ENCODE data around the gene WDR7. TPM values are rescaled to one million over a fixed set of nuclear protein-coding genes. Genes with fewer than 3 reads are reported as not detected.

Gene WDR7
- total and polyA plus RNA-seq, 2 experiments from 2014 or later, result 7.0 to 14.8 TPM

- no peak for TF ChIP-seq ETS1 (IDR thresholded peaks at IDR 0.05)
- no peak for TF ChIP-seq NANOG (IDR thresholded peaks at IDR 0.05; ENCODE audit: borderline replicate concordance)
- peak; percentile 45 for TF ChIP-seq REST (IDR thresholded peaks at IDR 0.05; ENCODE audit: unreplicated experiment)
- TF ChIP-seq ZNF114 (CRISPR knock-in tag; IDR thresholded peaks at IDR 0.05), result no peak
- no peak for TF ChIP-seq EZH2 (IDR thresholded peaks at IDR 0.05; ENCODE audit: low read depth, unreplicated experiment)
- Histone ChIP-seq H3K36me3 (ENCODE audit: insufficient read depth) (no peaks in the 10 kb centered on the region), H3K9me2 (ENCODE audit: insufficient read depth) (no peaks in the 10 kb centered on the region), H3K27ac (ENCODE audit: low read depth) (no peak overlapping the region), H3K4me2 (no peak overlapping the region), H3K4me1 (ENCODE audit: insufficient read depth) (peaks cover 6% of the 10 kb centered on the region; the same call in 1 of the 2 replicates), H3K4me3 (no peak overlapping the region), H2AFZ (no peak overlapping the region), H3F3A (replicated peaks; ENCODE audit: low read depth) (no peaks in the 10 kb centered on the region), H4K20me1 (replicated peaks; ENCODE audit: insufficient read depth) (no peaks in the 10 kb centered on the region), H3K27me3 (ENCODE audit: insufficient read depth) (no peaks in the 10 kb centered on the region), H3K79me2 (replicated peaks; ENCODE audit: insufficient read depth) (no peaks in the 10 kb centered on the region)
- peaks cover 5% of the 10 kb centered on the region for H3K4me1 Mint-ChIP-seq
- H3K9me3 Mint-ChIP-seq, result no peaks in the 10 kb centered on the region
- peaks cover 4% of the 10 kb centered on the region; the same call in 2 of the 3 replicates for H3K36me3 Mint-ChIP-seq (ENCODE audit: low read depth)
- H3K27me3 Mint-ChIP-seq (ENCODE audit: insufficient read depth, low read depth, poor library complexity), result peaks cover under 1% of the 10 kb centered on the region
- ATAC-seq (peak; percentile 65), DNase-seq (ENCODE audit: low spot score) (peak; percentile 27)
- H3K27ac Mint-ChIP-seq, result no peak overlapping the region; the same call in 1 of the 2 replicates
- no peak overlapping the region for H3K4me3 Mint-ChIP-seq
These were observed 185.0 kb downstream of the WDR7 start for GRCh38 chr18:56836173-56836572.

- Histone ChIP-seq H3K4me3 (no peak overlapping the region), H3F3A (replicated peaks; ENCODE audit: low read depth) (no peaks in the 10 kb centered on the region), H3K4me1 (ENCODE audit: insufficient read depth) (no peaks in the 10 kb centered on the region), H3K4me2 (no peak overlapping the region), H4K20me1 (replicated peaks; ENCODE audit: insufficient read depth) (no peaks in the 10 kb centered on the region), H2AFZ (no peak overlapping the region), H3K9me2 (ENCODE audit: insufficient read depth) (no peaks in the 10 kb centered on the region), H3K27me3 (ENCODE audit: insufficient read depth) (no peaks in the 10 kb centered on the region), H3K36me3 (ENCODE audit: insufficient read depth) (no peaks in the 10 kb centered on the region), H3K79me2 (replicated peaks; ENCODE audit: insufficient read depth) (no peaks in the 10 kb centered on the region), H3K27ac (ENCODE audit: low read depth) (no peak overlapping the region)
- no peak for DNase-seq (ENCODE audit: low spot score)
- no peak overlapping the region for H3K4me3 Mint-ChIP-seq
- no peak for ATAC-seq
- H3K9me3 Mint-ChIP-seq, result no peaks in the 10 kb centered on the region
- peaks cover 8% of the 10 kb centered on the region; the same call in 1 of the 3 replicates for H3K4me1 Mint-ChIP-seq
- no peaks in the 10 kb centered on the region for H3K36me3 Mint-ChIP-seq (ENCODE audit: low read depth)
- no peaks in the 10 kb centered on the region for H3K27me3 Mint-ChIP-seq (ENCODE audit: insufficient read depth, low read depth, poor library complexity)
- H3K27ac Mint-ChIP-seq, result no peak overlapping the region
- TF ChIP-seq ZNF114 (CRISPR knock-in tag; IDR thresholded peaks at IDR 0.05), result no peak
- no peak for TF ChIP-seq CTCF (conservative IDR thresholded peaks at IDR 0.05; ENCODE audit: low read depth in 2 of 2)
- no peak for TF ChIP-seq JUNB (IDR thresholded peaks at IDR 0.05; ENCODE audit: unreplicated experiment)
- TF ChIP-seq ZNF331 (CRISPR knock-in tag; IDR thresholded peaks at IDR 0.05; ENCODE audit: low read depth), result no peak
- no peak for TF ChIP-seq EZH2 (IDR thresholded peaks at IDR 0.05; ENCODE audit: low read depth, unreplicated experiment)
- no peak for TF ChIP-seq REST (IDR thresholded peaks at IDR 0.05; ENCODE audit: unreplicated experiment)
- TF ChIP-seq STAT1 (IDR thresholded peaks at IDR 0.05; ENCODE audit: unreplicated experiment), result no peak
- no peak for TF ChIP-seq CREB1 (CRISPR knock-in tag; IDR thresholded peaks at IDR 0.05; ENCODE audit: low read depth)
- TF ChIP-seq EZH2phosphoT487 (IDR thresholded peaks at IDR 0.05; ENCODE audit: unreplicated experiment), result no peak
- TF ChIP-seq POLR2AphosphoS5 (IDR thresholded peaks at IDR 0.05; ENCODE audit: low read depth), result no peak
These were observed 190.7 kb downstream of the WDR7 start for GRCh38 chr18:56841836-56842235.
